Cardiac ventricle fibroblast (primary cell): ENCODE data around the gene FRG2C. TPM values are rescaled to one million over a fixed set of nuclear protein-coding genes. Genes with fewer than 3 reads are reported as not detected.

Experiments
- total RNA-seq: library from RNA; depleted of rRNA; stranded (reverse); fragments of >200 nt; gene quantifications from 2 replicates; pipeline ENCODE4 v1.2.3, GENCODE V29; 2015

The FRG2C gene
- not detected in 2 replicates for total RNA-seq

DNA sequence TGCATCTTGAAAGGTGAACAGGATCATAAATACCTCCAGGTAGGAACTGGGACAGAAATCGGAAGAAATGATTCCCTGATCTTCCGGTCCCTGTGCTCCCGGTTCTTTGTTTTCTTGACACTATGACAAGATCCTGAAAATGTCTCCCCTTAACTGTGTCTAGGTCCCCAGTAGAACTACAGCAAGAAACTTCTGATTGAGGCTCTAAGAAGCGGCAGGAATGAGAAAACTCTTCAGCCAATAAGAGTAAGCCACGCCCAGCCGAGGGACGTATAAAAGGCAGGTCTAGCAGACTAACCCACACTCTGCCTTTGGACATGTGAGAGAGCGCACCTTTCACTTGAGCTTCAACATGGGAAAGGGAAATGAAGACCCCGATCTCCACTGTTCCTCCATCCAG lies at the start of gene FRG2C:
FRG2C (plus strand) TSS at position 301 of the 400 bp plus-strand sequence; CDS start at position 353, 52 bp downstream.

Other genes with a start within 250 kb of the FRG2C start
- 8.1 and 12.0 TPM in 2 replicates for gene ZNF717, start 121.2 kb downstream of the FRG2C start, total RNA-seq